ENCODE measurements around the gene LINGO3.

GRCh38 chr19:2296141-2296540 lies 11.8 kb downstream of the LINGO3 start:
- TF ChIP-seq CTCF (IDR thresholded peaks at IDR 0.05) (no peak), POLR2A (IDR thresholded peaks at IDR 0.05) (no peak)
